Thymus (tissue), 11 donors: Measurements from ENCODE around the gene KAZALD1. TPM values are rescaled to one million over a fixed set of nuclear protein-coding genes. Genes with fewer than 3 reads are reported as not detected.

Experiments used
- DNase-seq, 9 donors: peaks; one replicate each; pipeline ENCODE4 v3.0.0-alpha.2; 2013; ENCODE audit warnings: low spot score in 9 of 9, low read depth in 6 of 9, missing footprints in 1 of 9
- H3K27ac ChIP-seq, 2 donors: one replicate each; pipeline ENCODE4 v1.5.1; 2013; ENCODE audit warnings: control low read depth in 1 of 2, low read depth in 1 of 2, low read length in 1 of 2, mild to moderate bottlenecking in 1 of 2, moderate library complexity in 1 of 2
- H3K27me3 ChIP-seq, 2 donors: one replicate each; pipeline ENCODE4 v1.5.1; 2013; ENCODE audit warnings: low read length in 1 of 2; ENCODE audit not compliant: control insufficient read depth in 2 of 2, insufficient read depth in 1 of 2
- H3K36me3 ChIP-seq, 2 donors: one replicate each; pipeline ENCODE4 v1.5.1; 2013; ENCODE audit warnings: low read length in 1 of 2, mild to moderate bottlenecking in 1 of 2, moderate library complexity in 1 of 2; ENCODE audit not compliant: control insufficient read depth in 2 of 2, insufficient read depth in 2 of 2
- H3K4me1 ChIP-seq, 2 donors: one replicate each; pipeline ENCODE4 v1.5.1; 2013; ENCODE audit warnings: low read length in 2 of 2; ENCODE audit not compliant: control insufficient read depth in 2 of 2, insufficient read depth in 2 of 2
- H3K4me3 ChIP-seq, 2 donors: one replicate each; pipeline ENCODE4 v1.5.1; 2013; ENCODE audit warnings: low read length in 2 of 2, control low read depth in 1 of 2, mild to moderate bottlenecking in 1 of 2
- H3K9me3 ChIP-seq, 2 donors: one replicate each; pipeline ENCODE4 v1.5.1; 2013; ENCODE audit warnings: low read length in 1 of 2, mild to moderate bottlenecking in 1 of 2; ENCODE audit not compliant: control insufficient read depth in 2 of 2, insufficient read depth in 1 of 2
- WGBS: extraction: QIAGEN DNeasy Blood & Tissue Kit; methylation state at CpG from one replicate; pipeline ENCODE4 v1.1.7; 2013; 5-methylcytosine and 5-hydroxymethylcytosine counted together
- polyA plus RNA-seq: library from polyadenylated mRNA; stranded (reverse); fragments of 200-250 nt; gene quantifications from one replicate; pipeline ENCODE4 v1.2.3, GENCODE V29; 2013
- total RNA-seq: library from RNA; stranded (reverse); fragments of 120-200 nt; gene quantifications from one replicate; pipeline ENCODE4 v1.2.4, GENCODE V29; 2013
- donor health status: healthy.

KAZALD1 gene
- total and polyA plus RNA-seq, 2 donors = 2.3 to 2.8 TPM

- no peaks in the 10 kb centered on the region for H3K9me3 ChIP-seq
- peaks cover 7 to 10% of the 10 kb centered on the region in 2 donors for H3K27me3 ChIP-seq
- DNase-seq = no peak
- peaks cover 6 to 15% of the 10 kb centered on the region in 2 donors for H3K4me1 ChIP-seq
- H3K27ac ChIP-seq = no peak overlapping the region
- H3K4me3 ChIP-seq = no peak overlapping the region
- 79% methylated on average over 5 of the region's 5 CpGs for WGBS
- H3K36me3 ChIP-seq = peaks cover 6 to 10% of the 10 kb centered on the region in 2 donors
Observed at GRCh38 chr10:101054876-101055275, 6.9 kb upstream of the KAZALD1 start.

- H3K9me3 ChIP-seq = no peaks in the 10 kb centered on the region
- H3K36me3 ChIP-seq = peaks cover 6 to 10% of the 10 kb centered on the region in 2 donors
- no peak overlapping the region for H3K27ac ChIP-seq
- no peak for DNase-seq
- no peak overlapping the region for H3K4me3 ChIP-seq
- H3K27me3 ChIP-seq = peaks cover 2 to 5% of the 10 kb centered on the region in 2 donors
- H3K4me1 ChIP-seq = peaks cover 5 to 15% of the 10 kb centered on the region in 2 donors
- 98% methylated on average over 4 of the region's 4 CpGs for WGBS
Observed at GRCh38 chr10:101055411-101055810, 6.4 kb upstream of the KAZALD1 start.

- no peak for DNase-seq
- Histone ChIP-seq H3K4me3 (no peak overlapping the region), H3K36me3 (peaks cover 6 to 9% of the 10 kb centered on the region in 2 donors), H3K9me3 (no peaks in the 10 kb centered on the region), H3K27ac (no peak overlapping the region), H3K27me3 (peaks cover 4 to 9% of the 10 kb centered on the region in 2 donors), H3K4me1 (peaks cover 8 to 18% of the 10 kb centered on the region in 2 donors)
- WGBS = 98% methylated on average over 4 of the region's 4 CpGs
Observed at GRCh38 chr10:101056365-101057151, 5.2 kb upstream of the KAZALD1 start.

GRCh38 chr10:101060036-101060950 is 1.5 kb upstream of the KAZALD1 start:
- peak; percentile 86 to 98 (median 94) for DNase-seq
- WGBS = under 1% methylated on average over 37 of the region's 37 CpGs
- H3K27ac ChIP-seq = peak overlapping the region; percentile 91 to 93

DNA sequence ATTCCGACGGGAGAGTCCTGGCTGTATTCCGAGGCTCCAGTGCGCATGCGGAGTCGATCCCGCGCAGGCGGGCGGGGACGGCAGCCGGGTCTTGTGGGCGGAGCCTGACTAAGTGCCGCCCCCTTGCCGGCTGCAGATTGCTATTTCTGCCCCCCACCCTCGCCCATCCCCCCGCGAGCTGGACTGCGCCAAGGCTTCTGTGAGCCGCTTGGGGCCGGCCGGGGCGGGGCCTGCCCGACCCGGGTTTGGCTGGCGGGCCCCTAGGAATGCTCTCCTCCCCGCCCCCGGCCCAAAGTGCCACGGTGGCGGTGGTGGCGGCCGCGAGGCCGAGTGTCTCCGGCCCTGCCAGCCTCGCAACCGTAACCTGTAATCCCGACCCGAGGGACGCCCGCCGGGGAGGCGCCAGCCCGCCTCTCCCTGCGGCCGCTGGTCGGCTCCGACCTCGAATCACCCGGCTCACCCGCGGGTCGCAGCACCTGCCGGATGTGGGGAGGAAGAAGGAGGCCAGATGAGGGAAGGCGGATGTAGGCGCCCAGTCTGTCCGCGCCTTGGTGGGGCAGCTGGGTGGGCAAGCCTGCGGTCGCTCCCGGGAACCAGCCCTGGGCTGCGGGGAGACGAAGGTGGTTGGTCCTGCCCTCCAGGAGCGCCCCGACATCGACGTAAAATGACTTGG is 702 bp upstream of the KAZALD1 start:
- under 1% methylated on average over 67 of the region's 67 CpGs for WGBS
- Histone ChIP-seq H3K27ac (peak overlapping the region; percentile 91 to 93), H3K9me3 (peaks cover 0 to 13% of the 10 kb centered on the region in 2 donors), H3K27me3 (peaks cover 48 to 54% of the 10 kb centered on the region in 2 donors), H3K36me3 (peaks cover 0 to 2% of the 10 kb centered on the region in 2 donors), H3K4me1 (peaks cover 20 to 41% of the 10 kb centered on the region in 2 donors), H3K4me3 (peak overlapping the region; percentile 79 to 100)
- peak in 6 of 9 donors; percentile 39 to 94 (median 79) for DNase-seq

More at GRCh38 chr10:101060036-101060950, 1.5 kb upstream of the KAZALD1 start:
- Histone ChIP-seq H3K27me3 (peaks cover 40 to 46% of the 10 kb centered on the region in 2 donors), H3K4me1 (peaks cover 20 to 40% of the 10 kb centered on the region in 2 donors), H3K36me3 (peaks cover 3% of the 10 kb centered on the region in 2 donors), H3K4me3 (peak overlapping the region; percentile 79 to 100), H3K9me3 (peaks cover 0 to 13% of the 10 kb centered on the region in 2 donors)

GRCh38 chr10:101062232-101063049 is 652 bp downstream of the KAZALD1 start:
- 8% methylated on average over 63 of the region's 63 CpGs for WGBS
- H3K27ac ChIP-seq = no peak overlapping the region

GRCh38 chr10:101063050-101063525 is 1.3 kb downstream of the KAZALD1 start:
- peak overlapping the region in 1 of 2 donors; percentile 41 for H3K4me3 ChIP-seq
- H3K9me3 ChIP-seq = peaks cover 0 to 17% of the 10 kb centered on the region in 2 donors
- DNase-seq = no peak
- 7% methylated on average over 19 of the region's 19 CpGs for WGBS
- H3K36me3 ChIP-seq = no peaks in the 10 kb centered on the region
- peaks cover 31 to 56% of the 10 kb centered on the region in 2 donors for H3K4me1 ChIP-seq
- peaks cover 64 to 72% of the 10 kb centered on the region in 2 donors for H3K27me3 ChIP-seq
- no peak overlapping the region for H3K27ac ChIP-seq

More at GRCh38 chr10:101062232-101063049, 652 bp downstream of the KAZALD1 start:
- Histone ChIP-seq H3K27me3 (peaks cover 61 to 68% of the 10 kb centered on the region in 2 donors), H3K4me1 (peaks cover 27 to 52% of the 10 kb centered on the region in 2 donors), H3K36me3 (peaks cover 0 to 2% of the 10 kb centered on the region in 2 donors), H3K9me3 (peaks cover 0 to 16% of the 10 kb centered on the region in 2 donors), H3K4me3 (peak overlapping the region; percentile 13 to 41)
- DNase-seq = peak in 2 of 9 donors; percentile 45 to 62
